ES-I3 (cell line): Measurements from ENCODE around the gene UNC45B.

ENCODE experiments used
- H3K36me3 ChIP-seq: 2 replicates; pipeline ENCODE4 v1.6.1; 2013; ENCODE audit warnings: mild to moderate bottlenecking, low read length, control low read depth, moderate library complexity; ENCODE audit not compliant: insufficient read depth
- H3K4me1 ChIP-seq: 2 replicates; pipeline ENCODE4 v1.6.1; 2013; ENCODE audit warnings: mild to moderate bottlenecking, control low read depth, low read length; ENCODE audit not compliant: insufficient read depth
- H3K9ac ChIP-seq: 2 replicates; pipeline ENCODE4 v1.6.1; 2013; ENCODE audit warnings: low read depth, mild to moderate bottlenecking, low read length, moderate library complexity
- H3K9me3 ChIP-seq: 2 replicates; pipeline ENCODE4 v1.6.1; 2013; ENCODE audit warnings: mild to moderate bottlenecking, low read length, moderate library complexity; ENCODE audit not compliant: control insufficient read depth, insufficient read depth

Gene UNC45B

DNA sequence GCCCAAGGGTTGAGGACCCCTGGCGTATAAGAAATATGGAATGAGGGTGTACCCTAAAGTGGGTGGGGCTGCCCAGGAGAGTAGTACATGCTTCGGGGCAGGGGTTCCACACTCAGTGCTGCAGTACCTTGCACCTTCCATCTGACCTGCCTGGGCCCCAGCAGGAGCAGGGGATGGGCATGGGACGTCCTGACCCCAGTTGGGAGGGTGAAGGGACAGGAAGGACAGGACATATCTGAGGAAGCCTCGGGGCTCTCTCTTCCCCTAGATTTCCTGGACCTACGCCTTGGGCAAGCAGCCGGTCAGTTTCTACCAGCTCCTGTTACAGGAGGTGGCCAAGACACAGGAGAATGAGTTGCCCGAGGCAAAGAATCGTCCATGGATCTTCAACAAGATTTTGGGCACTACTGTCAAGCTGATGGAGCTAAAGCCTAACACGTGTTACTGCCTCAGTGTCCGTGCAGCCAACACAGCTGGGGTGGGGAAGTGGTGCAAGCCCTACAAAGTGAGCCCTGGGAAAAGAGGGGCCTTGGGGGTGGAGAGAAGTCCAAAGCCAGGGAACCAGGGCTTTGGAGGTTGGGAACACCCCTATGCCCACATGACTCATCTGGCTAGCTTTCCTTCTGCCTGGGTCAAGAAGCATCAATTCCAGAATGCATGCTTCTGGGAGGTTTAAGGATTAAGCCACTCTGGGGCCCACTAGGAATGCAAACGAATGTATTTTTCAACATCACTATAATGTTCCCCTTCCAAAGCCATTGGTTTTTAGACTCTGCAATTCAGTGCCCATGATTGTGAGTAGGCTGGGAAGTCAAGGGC lies 18.3 kb upstream of the UNC45B start:
- no peaks in the 10 kb centered on the region; the same call in 1 of the 2 replicates for H3K4me1 ChIP-seq
- H3K9ac ChIP-seq: no peak overlapping the region
- H3K36me3 ChIP-seq: peaks cover 23% of the 10 kb centered on the region

DNA sequence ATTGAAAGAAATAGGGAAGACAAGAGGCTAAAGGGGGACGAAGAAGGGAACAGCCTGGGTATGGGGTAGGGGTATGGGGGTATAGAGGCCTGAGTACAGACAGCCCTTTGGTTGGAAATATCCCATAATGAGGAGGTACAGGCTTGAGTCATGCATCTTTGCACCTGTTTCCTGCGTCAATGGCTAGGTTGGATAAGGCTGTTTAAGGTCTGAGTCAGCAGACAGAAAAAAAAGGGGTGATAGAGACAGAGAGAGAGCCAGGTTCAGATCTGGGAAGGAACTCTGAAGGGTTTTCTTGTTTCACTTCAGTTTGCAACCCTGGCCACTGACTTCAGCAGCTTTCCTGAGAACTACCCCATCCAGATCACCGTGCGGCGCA lies 17.7 kb upstream of the UNC45B start:
- Histone ChIP-seq H3K36me3 (peaks cover 23% of the 10 kb centered on the region), H3K4me1 (no peaks in the 10 kb centered on the region; the same call in 1 of the 2 replicates), H3K9ac (no peak overlapping the region), H3K9me3 (peaks cover 3% of the 10 kb centered on the region; the same call in 1 of the 2 replicates)

More for the DNA sequence above, 18.3 kb upstream of the UNC45B start:
- H3K9me3 ChIP-seq: peaks cover 3% of the 10 kb centered on the region; the same call in 1 of the 2 replicates

DNA sequence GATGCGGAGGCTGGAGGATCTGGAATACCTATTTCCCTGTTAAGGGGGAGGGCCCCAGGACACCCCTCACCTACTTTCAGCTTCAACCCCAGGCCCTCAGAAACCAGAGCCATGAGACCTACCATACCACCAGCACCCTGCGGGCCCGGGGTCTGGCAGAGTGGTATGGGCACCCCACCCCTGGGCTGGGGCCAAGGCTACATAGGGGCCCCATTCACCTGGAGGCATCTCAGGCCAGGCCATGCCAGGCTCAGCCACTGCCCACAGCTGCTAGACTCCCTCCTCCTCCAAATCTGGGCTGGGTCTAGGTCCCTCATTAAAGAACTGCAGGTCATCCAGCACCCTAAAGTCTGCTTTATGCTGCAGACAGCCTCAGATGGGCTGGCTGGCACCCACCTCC lies 17.2 kb upstream of the UNC45B start:
- H3K9ac ChIP-seq: no peak overlapping the region
- H3K36me3 ChIP-seq: peaks cover 27% of the 10 kb centered on the region
- peaks cover 3% of the 10 kb centered on the region; the same call in 1 of the 2 replicates for H3K9me3 ChIP-seq
- H3K4me1 ChIP-seq: no peaks in the 10 kb centered on the region; the same call in 1 of the 2 replicates

DNA sequence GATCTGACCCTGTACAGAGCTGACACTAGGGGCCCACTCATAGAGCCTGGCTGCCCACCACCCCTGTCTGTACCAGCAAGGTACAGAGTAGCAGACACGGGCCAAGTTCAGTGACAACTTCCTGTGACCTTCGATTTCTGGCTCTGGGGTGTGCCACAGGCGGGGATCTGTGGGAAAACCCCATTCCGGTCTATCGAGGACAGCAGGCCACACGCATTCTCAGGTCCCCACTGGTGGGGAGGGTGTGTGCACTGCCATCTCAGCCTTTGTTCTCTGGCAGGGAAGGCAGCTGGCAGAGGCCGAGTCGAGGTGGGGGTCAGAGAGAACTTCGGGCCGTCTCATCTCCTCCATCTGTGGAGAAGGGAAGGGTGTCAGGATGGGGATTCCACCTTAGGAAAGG lies 15.5 kb upstream of the UNC45B start:
- no peaks in the 10 kb centered on the region; the same call in 1 of the 2 replicates for H3K4me1 ChIP-seq
- no peak overlapping the region for H3K9ac ChIP-seq
- peaks cover 41% of the 10 kb centered on the region for H3K36me3 ChIP-seq
- H3K9me3 ChIP-seq: peaks cover 3% of the 10 kb centered on the region; the same call in 1 of the 2 replicates

DNA sequence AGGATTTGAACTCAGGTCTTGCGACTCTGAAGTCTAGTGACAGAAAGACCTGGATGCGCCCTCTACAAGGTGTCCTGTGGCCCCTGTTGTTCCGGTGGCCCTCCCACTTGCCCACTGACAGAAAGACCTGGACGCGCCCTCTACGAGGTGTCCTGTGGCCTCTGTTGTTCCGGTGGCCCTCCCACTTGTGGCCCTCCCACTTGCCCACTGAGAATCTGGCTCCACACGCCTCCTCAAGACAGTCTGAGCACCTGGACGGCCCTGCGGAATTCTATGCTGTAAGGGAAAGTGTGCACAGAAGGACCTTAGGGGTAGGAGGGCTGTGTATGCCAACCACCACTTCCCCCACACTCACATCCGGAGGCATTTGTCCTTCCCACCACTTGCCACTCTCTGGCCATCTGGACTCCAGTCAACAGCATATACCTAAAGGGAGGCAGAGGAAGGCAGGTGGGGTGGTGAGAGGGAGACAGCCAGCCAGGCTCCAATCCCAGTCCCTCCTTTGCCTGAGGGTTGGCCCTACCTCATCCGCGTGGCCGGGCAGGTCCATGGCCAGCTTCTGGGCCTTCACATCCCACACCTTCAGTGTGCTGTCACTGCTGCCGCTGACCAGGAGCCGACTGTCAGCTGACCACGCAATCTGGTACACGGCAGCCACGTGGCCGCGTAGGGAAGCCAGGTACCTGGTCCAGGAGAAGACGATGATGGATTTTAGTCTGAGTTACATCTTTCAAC lies 14.6 kb upstream of the UNC45B start:
- H3K9me3 ChIP-seq: peaks cover 3% of the 10 kb centered on the region; the same call in 1 of the 2 replicates
- no peaks in the 10 kb centered on the region; the same call in 1 of the 2 replicates for H3K4me1 ChIP-seq
- H3K9ac ChIP-seq: no peak overlapping the region
- H3K36me3 ChIP-seq: peaks cover 50% of the 10 kb centered on the region

DNA sequence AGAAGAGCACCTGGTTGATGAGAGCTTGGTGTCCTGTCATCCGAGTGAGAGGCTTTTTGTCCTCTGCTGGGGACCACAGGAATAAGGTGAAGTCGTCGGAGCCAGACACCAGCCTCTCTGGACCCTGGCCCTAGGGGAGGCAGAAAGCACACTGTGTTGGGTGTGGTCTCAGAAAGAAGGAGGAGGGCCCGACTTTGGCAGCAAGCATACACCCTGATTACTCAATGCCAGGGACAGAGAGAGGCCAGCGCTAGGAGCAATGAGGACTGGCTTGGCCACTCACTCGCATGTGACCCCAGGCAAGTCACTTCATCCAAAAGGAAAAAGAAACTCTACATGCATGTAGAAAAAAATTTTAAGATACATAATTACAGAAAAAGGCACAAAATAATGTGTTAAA lies 12.3 kb upstream of the UNC45B start:
- H3K4me1 ChIP-seq: no peaks in the 10 kb centered on the region
- H3K9ac ChIP-seq: no peak overlapping the region
- H3K9me3 ChIP-seq: no peaks in the 10 kb centered on the region
- peaks cover 62% of the 10 kb centered on the region for H3K36me3 ChIP-seq

DNA sequence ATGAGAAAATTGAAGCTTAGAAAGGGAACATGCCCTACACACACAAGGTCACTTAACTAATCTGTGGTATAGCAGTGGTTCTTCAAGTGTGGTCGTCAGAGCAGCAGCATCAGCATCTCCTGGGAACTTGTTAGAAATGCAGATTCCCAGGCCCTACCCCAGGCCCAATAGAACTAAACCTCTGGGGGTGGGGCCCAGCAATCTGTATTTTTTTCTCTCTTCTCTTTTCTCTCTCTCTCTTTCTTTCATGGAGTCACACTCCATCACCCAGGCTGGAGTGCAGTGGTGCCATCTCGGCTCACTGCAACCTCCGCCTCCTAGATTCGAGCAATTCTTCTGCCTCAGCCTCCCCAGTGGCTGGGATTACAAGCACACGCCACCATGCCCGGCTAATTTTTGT lies 9.4 kb upstream of the UNC45B start:
- Histone ChIP-seq H3K4me1 (0 out of 2 replicates have a peak, but pooled peaks cover under 1% of the 10 kb centered on the region), H3K36me3 (peaks cover 46% of the 10 kb centered on the region), H3K9ac (no peak overlapping the region), H3K9me3 (no peaks in the 10 kb centered on the region)

DNA sequence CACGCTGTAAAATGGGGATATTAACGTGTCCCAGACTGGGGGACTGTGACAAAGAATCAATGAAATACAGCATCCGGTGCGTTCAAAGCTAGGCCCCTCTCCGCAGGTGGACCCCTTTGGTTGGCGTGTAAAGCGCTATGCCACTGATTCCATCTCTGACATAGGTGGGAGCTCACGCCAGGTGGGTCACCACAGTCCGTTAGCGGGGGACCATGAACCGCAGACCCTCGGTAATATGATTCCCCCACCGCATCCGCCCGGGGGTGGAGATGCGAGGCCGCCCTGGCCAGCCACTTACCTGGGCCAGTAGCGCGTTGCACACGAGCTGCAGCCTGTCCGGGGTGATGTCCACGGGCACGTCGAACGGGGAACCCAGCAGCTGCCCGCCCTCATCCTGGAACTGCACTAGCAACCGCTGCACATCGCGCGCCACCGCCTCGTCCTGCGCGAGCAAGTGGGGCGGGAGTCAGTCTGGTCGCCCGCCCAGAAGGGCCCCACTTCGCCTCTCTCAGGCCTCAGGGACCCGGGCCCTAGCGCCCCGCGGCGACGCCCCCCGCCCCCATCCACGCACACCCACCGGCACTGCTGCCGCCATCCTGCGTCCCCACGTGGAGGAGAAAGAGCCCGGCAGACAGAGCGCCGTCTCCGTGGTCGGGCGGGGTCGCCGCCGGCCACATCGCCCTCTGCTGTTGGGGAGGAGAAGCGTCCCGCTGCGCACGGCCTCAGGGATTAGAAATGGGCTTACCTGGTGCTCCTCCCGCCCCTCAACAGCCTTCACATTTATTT lies 5.7 kb upstream of the UNC45B start, which contains the start of gene NLE1:
Gene NLE1 (minus strand): TSS at position 623 of the 786 bp plus-strand sequence. CDS start 28 bp downstream, at position 595.
- Histone ChIP-seq H3K9ac (peak within 1 kb of the TSS; percentile 78), H3K36me3 (peaks cover 23% of the 10 kb centered on the region), H3K9me3 (no peaks in the 10 kb centered on the region), H3K4me1 (0 out of 2 replicates have a peak, but pooled peaks cover 6% of the 10 kb centered on the region)

DNA sequence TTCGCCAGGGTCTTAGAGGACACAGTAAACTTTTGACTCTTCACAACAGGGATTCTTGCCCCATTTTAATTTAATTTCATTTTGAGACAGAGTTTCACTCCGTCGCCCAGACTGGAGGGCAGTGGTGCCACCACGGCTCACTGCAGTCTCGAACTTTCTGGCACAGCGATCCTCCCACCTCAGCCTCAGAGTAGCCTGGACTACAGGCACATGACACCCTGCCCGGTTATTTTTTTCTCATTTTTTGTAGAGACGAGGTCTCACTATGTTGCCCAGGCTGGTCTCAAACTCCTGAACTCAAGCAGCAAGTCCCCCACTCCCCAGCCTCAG lies 5.2 kb upstream of the UNC45B start:
- Histone ChIP-seq H3K9ac (peak overlapping the region; percentile 78; the same call in 1 of the 2 replicates), H3K36me3 (peaks cover 17% of the 10 kb centered on the region), H3K4me1 (0 out of 2 replicates have a peak, but pooled peaks cover 11% of the 10 kb centered on the region), H3K9me3 (no peaks in the 10 kb centered on the region)

DNA sequence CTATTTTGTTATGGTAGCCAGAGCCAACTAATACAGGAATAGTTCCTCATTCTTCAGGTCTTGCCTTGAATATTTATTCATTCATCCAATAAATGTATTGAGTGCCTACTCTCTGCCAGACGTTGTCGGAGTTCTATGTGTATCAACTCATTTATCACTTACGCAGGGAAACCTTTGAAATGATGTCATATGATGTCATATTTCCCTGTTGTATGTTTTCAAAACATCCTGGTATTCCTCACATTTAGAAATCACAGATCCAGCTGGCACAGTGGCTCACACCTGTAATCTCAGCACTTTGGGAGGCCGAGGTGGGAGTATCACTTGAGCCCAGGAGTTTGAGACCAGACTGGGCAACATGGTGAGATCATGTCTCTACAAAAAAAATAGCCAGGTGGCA lies 2.8 kb upstream of the UNC45B start:
- Histone ChIP-seq H3K9me3 (no peaks in the 10 kb centered on the region), H3K4me1 (peaks cover 20% of the 10 kb centered on the region; the same call in 1 of the 2 replicates), H3K36me3 (no peaks in the 10 kb centered on the region), H3K9ac (no peak overlapping the region)

DNA sequence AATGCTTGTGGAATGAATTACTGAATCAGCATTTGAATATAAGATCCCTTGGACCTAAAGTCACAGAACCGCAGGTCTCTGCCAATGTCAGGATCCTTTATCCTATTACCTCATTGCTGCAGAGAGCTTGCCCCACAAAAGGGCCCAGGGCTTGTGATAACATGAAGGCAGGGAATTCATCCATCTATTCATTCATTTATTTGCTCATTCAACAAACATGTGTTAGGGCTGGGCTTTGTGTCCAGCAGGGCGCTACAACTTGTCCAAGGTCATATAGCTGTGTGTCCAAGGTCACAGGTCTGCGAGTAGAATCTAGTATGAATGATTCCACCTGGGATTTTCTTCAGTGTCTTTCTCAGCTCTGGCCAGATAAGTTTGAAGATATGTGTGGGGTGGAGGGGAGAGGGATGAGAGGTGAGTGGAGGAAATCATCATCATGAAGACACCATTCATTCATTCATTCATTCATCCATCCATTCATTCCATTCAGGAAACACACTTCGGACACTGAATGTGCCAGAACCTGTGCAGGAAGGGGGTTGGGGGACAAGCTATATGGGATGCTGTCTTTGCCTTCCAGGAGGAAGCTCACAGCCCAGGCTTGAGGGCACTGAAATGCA lies 1.3 kb upstream of the UNC45B start:
- Histone ChIP-seq H3K4me1 (peaks cover 20% of the 10 kb centered on the region; the same call in 1 of the 2 replicates), H3K9ac (no peak overlapping the region), H3K36me3 (no peaks in the 10 kb centered on the region), H3K9me3 (no peaks in the 10 kb centered on the region)

DNA sequence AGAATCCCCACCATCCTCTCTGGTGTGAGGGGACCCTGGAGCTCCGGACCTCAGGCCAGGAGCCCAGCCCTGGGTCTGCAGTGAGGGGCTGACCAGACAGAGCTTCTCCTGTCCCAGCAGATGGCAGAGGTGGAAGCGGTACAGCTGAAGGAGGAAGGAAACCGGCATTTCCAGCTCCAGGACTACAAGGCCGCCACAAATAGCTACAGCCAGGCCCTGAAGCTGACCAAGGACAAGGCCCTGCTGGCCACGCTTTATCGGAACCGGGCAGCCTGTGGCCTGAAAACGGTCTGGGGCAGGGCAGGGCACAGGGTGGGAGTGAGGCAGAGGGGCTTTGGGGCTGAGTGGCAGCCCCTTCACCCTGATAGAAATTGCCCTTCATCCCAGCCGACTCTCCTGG lies 527 bp downstream of the UNC45B start:
- H3K4me1 ChIP-seq: peaks cover 20% of the 10 kb centered on the region; the same call in 1 of the 2 replicates
- no peak overlapping the region for H3K9ac ChIP-seq
- no peaks in the 10 kb centered on the region for H3K36me3 ChIP-seq
- H3K9me3 ChIP-seq: no peaks in the 10 kb centered on the region

DNA sequence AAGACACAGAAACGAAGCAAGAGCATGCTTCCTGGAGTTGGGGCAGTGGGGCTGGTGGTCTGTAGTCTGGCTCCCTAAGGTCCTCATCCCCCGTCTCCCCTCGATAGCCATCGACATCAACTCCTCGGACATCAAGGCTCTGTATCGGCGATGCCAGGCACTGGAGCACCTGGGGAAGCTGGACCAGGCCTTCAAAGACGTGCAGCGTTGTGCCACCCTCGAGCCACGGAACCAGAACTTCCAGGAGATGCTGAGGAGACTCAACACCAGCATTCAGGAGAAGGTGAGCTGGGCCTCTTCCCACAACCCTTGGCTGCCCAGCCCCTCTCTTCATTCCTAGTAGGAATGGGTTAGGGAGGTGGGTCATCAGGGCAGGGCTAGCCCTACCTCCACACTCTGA lies 2.3 kb downstream of the UNC45B start:
- peaks cover 17% of the 10 kb centered on the region; the same call in 1 of the 2 replicates for H3K4me1 ChIP-seq
- no peak overlapping the region for H3K9ac ChIP-seq
- H3K36me3 ChIP-seq: no peaks in the 10 kb centered on the region
- no peaks in the 10 kb centered on the region for H3K9me3 ChIP-seq
